GM19468 (cell line): Measurements from ENCODE around the gene CCNI2.

ENCODE experiments used
- ATAC-seq: cut with Tn5 transposase; IDR thresholded peaks from one replicate; pipeline ENCODE4 v1.9.1; 2021; ENCODE audit warnings: mild to moderate bottlenecking, moderate library complexity, moderate number of reproducible peaks; ENCODE audit not compliant: unreplicated experiment; ENCODE audit errors: extremely low read depth

CCNI2 gene

GRCh38 chr5:132746954-132747615, at the start of gene CCNI2:
Gene CCNI2 (plus strand): TSS chr5:132747426. CDS start chr5:132747496, 70 bp downstream.
- no peak for ATAC-seq

GRCh38 chr5:132704875-132705274, 42.4 kb upstream of the CCNI2 start:
- ATAC-seq, result no peak

- no peak for ATAC-seq
These were observed 38.6 kb upstream of the CCNI2 start for GRCh38 chr5:132708645-132709044.

- no peak for ATAC-seq
These were observed 32.5 kb upstream of the CCNI2 start for GRCh38 chr5:132714456-132715307.

GRCh38 chr5:132718544-132719312, 28.5 kb upstream of the CCNI2 start:
- no peak for ATAC-seq

GRCh38 chr5:132725745-132726144, 21.5 kb upstream of the CCNI2 start:
- no peak for ATAC-seq

- ATAC-seq, result no peak
These were observed 17.3 kb upstream of the CCNI2 start for GRCh38 chr5:132729896-132730295.

GRCh38 chr5:132733499-132734148, 13.6 kb upstream of the CCNI2 start:
- ATAC-seq, result no peak

GRCh38 chr5:132734687-132735086, 12.5 kb upstream of the CCNI2 start:
- ATAC-seq, result no peak

GRCh38 chr5:132736853-132737833, 10.1 kb upstream of the CCNI2 start, which contains the start of gene KIF3A:
Gene KIF3A (minus strand): TSS chr5:132737546. CDS start chr5:132737419, 127 bp downstream.
- peak; percentile 78 for ATAC-seq

- ATAC-seq, result no peak
These were observed 9.1 kb upstream of the CCNI2 start for GRCh38 chr5:132737982-132738681.

- ATAC-seq, result no peak
These were observed 8.0 kb upstream of the CCNI2 start for GRCh38 chr5:132739232-132739631.

- no peak for ATAC-seq
These were observed 5.1 kb upstream of the CCNI2 start for GRCh38 chr5:132742158-132742557.

- ATAC-seq, result no peak
These were observed 4.6 kb upstream of the CCNI2 start for GRCh38 chr5:132742626-132743025.

GRCh38 chr5:132744659-132745058, 2.6 kb upstream of the CCNI2 start:
- ATAC-seq, result no peak

GRCh38 chr5:132746592-132746953, 653 bp upstream of the CCNI2 start:
- no peak for ATAC-seq

- ATAC-seq, result no peak
These were observed 602 bp downstream of the CCNI2 start for GRCh38 chr5:132747616-132748440.
